ENCODE results near the gene OSBPL1A. TPM values are rescaled to one million over a fixed set of nuclear protein-coding genes. Genes with fewer than 3 reads are reported as not detected.

Gene OSBPL1A
- total and polyA plus RNA-seq, 4 donors, result 64.8 to 132 (median 77.3) TPM

DNA sequence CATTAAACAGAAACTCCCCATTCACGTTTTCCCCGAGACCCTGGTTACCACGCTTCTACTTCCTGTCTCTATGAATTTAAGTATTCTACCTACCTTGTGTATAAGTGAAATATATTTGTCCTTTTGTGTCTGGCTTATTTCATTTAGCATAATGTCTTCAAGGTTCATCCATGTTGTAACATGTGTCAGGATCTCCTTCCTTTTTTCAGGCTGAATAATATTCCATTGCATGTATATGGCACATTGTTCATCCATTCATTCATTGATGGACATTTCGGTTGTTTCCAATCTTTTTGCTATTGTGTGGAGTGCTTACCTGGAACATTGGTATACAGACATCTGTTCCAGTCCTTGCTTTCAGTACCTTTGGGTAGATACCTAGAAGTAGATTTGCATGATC lies 276.9 kb downstream of the OSBPL1A start:
- no peaks in the 10 kb centered on the region for H3K9me3 ChIP-seq (ENCODE audit: control insufficient read depth, insufficient read depth, low read length)
- H3K27me3 ChIP-seq (ENCODE audit: control insufficient read depth, insufficient read depth, low read length), result no peaks in the 10 kb centered on the region
- WGBS (ENCODE audit: insufficient coverage), result no CpG with 5 or more reads among the region's 4 CpGs
- H3K27ac ChIP-seq (ENCODE audit: low read depth, low read length), result no peak overlapping the region
- H3K4me1 ChIP-seq (ENCODE audit: control insufficient read depth, insufficient read depth, low read length), result no peaks in the 10 kb centered on the region
- no peak for DNase-seq (ENCODE audit: low read depth in 4 of 6, low spot score in 6 of 6)
- peaks cover 5% of the 10 kb centered on the region for H3K36me3 ChIP-seq (ENCODE audit: control insufficient read depth, insufficient read depth, low read length)
- H3K4me3 ChIP-seq (ENCODE audit: low read depth, low read length), result no peak overlapping the region

GRCh38 chr18:24118750-24119577 lies 278.7 kb downstream of the OSBPL1A start:
- H3K4me3 ChIP-seq (ENCODE audit: low read depth, low read length), result no peak overlapping the region
- peak; percentile 62 to 96 (median 77) for DNase-seq (ENCODE audit: low read depth in 4 of 6, low spot score in 6 of 6)
- no peaks in the 10 kb centered on the region for H3K9me3 ChIP-seq (ENCODE audit: control insufficient read depth, insufficient read depth, low read length)
- no peak overlapping the region for H3K27ac ChIP-seq (ENCODE audit: low read depth, low read length)
- WGBS (ENCODE audit: insufficient coverage), result 100% methylated on average over 2 of the region's 8 CpGs
- no peaks in the 10 kb centered on the region for H3K27me3 ChIP-seq (ENCODE audit: control insufficient read depth, insufficient read depth, low read length)
- no peaks in the 10 kb centered on the region for H3K4me1 ChIP-seq (ENCODE audit: control insufficient read depth, insufficient read depth, low read length)
- H3K36me3 ChIP-seq (ENCODE audit: control insufficient read depth, insufficient read depth, low read length), result peaks cover 5% of the 10 kb centered on the region

DNA sequence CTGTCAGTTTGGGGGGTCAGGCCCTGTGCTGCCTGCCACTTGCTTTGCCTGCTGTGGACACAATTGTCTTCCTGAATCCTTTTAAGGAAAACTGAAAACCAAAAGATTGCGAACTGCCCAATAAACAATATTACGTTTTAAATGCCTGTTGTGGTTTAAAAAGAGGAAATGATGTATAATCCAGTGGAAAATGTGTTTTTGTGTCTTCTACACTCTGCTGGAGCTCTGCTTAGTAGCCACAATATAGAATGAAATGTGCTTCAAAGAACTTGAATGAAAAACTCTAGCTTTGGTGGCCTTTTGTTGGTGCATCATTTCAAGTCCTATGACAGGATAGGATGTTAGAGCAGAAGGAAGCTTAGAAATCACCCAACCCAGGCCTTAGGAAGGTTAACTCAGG lies 282.0 kb downstream of the OSBPL1A start:
- Histone ChIP-seq H3K9me3 (ENCODE audit: control insufficient read depth, insufficient read depth, low read length) (no peaks in the 10 kb centered on the region), H3K36me3 (ENCODE audit: control insufficient read depth, insufficient read depth, low read length) (peaks cover 3% of the 10 kb centered on the region), H3K4me3 (ENCODE audit: low read depth, low read length) (no peak overlapping the region), H3K27ac (ENCODE audit: low read depth, low read length) (no peak overlapping the region), H3K4me1 (ENCODE audit: control insufficient read depth, insufficient read depth, low read length) (no peaks in the 10 kb centered on the region), H3K27me3 (ENCODE audit: control insufficient read depth, insufficient read depth, low read length) (no peaks in the 10 kb centered on the region)
- no peak for DNase-seq (ENCODE audit: low read depth in 4 of 6, low spot score in 6 of 6)
- no CpG with 5 or more reads among the region's 2 CpGs for WGBS (ENCODE audit: insufficient coverage)

- no peaks in the 10 kb centered on the region for H3K4me1 ChIP-seq (ENCODE audit: control insufficient read depth, insufficient read depth, low read length)
- H3K4me3 ChIP-seq (ENCODE audit: low read depth, low read length), result no peak overlapping the region
- WGBS (ENCODE audit: insufficient coverage), result 84% methylated on average over 2 of the region's 4 CpGs
- H3K27ac ChIP-seq (ENCODE audit: low read depth, low read length), result no peak overlapping the region
- H3K27me3 ChIP-seq (ENCODE audit: control insufficient read depth, insufficient read depth, low read length), result no peaks in the 10 kb centered on the region
- no peaks in the 10 kb centered on the region for H3K9me3 ChIP-seq (ENCODE audit: control insufficient read depth, insufficient read depth, low read length)
- no peak for DNase-seq (ENCODE audit: low read depth in 4 of 6, low spot score in 6 of 6)
- H3K36me3 ChIP-seq (ENCODE audit: control insufficient read depth, insufficient read depth, low read length), result peaks cover 3% of the 10 kb centered on the region
Observed at GRCh38 chr18:24114924-24115549, 282.6 kb downstream of the OSBPL1A start.

DNA sequence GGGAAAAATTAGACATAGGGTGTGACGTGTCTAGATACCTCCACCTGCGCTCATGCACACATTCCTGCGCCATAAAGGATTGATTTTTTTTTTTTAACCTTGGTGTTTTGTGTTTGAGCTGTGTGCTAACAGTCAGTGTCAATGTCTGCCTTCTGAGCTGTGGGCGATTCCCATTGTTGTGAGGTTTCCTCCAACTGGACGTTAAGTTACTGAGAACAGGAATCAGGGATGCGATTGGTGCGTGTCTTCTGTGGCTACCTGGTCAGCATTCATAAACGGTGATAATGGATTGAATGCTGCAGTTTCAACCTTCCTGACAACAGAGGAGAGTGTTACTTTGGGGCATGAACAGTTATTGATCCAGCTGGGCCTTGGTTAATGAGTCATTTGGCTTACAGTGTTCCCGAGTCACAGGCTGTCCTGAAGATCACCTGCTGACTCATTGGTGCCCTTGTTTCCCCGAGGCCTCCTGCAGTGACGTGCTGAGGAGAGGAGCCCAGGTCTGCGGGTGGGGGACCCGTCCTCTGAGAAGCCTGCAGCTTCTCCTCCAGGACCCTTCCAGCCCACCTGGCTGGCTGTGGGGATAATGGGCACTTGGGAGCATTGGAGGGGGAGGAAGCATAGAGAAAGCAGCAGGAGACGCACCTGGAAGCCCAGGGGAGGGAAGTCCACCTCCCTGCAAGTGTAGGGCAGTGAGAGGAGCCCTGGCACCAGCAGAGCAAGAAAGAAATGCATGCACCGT lies 284.6 kb downstream of the OSBPL1A start:
- Histone ChIP-seq H3K4me1 (ENCODE audit: control insufficient read depth, insufficient read depth, low read length) (no peaks in the 10 kb centered on the region), H3K36me3 (ENCODE audit: control insufficient read depth, insufficient read depth, low read length) (no peaks in the 10 kb centered on the region), H3K27ac (ENCODE audit: low read depth, low read length) (no peak overlapping the region), H3K4me3 (ENCODE audit: low read depth, low read length) (no peak overlapping the region), H3K27me3 (ENCODE audit: control insufficient read depth, insufficient read depth, low read length) (no peaks in the 10 kb centered on the region), H3K9me3 (ENCODE audit: control insufficient read depth, insufficient read depth, low read length) (no peaks in the 10 kb centered on the region)
- peak in 1 of 6 donors; percentile 26 for DNase-seq (ENCODE audit: low read depth in 4 of 6, low spot score in 6 of 6)
- 81% methylated on average over 12 of the region's 15 CpGs for WGBS (ENCODE audit: insufficient coverage)

GRCh38 chr18:24112464-24112863 lies 285.2 kb downstream of the OSBPL1A start:
- WGBS (ENCODE audit: insufficient coverage), result 88% methylated on average over 2 of the region's 4 CpGs
- Histone ChIP-seq H3K4me3 (ENCODE audit: low read depth, low read length) (no peak overlapping the region), H3K36me3 (ENCODE audit: control insufficient read depth, insufficient read depth, low read length) (no peaks in the 10 kb centered on the region), H3K27me3 (ENCODE audit: control insufficient read depth, insufficient read depth, low read length) (no peaks in the 10 kb centered on the region), H3K9me3 (ENCODE audit: control insufficient read depth, insufficient read depth, low read length) (no peaks in the 10 kb centered on the region), H3K27ac (ENCODE audit: low read depth, low read length) (no peak overlapping the region), H3K4me1 (ENCODE audit: control insufficient read depth, insufficient read depth, low read length) (no peaks in the 10 kb centered on the region)
- no peak for DNase-seq (ENCODE audit: low read depth in 4 of 6, low spot score in 6 of 6)

Small RNAs within 50 kb of the gene (small RNA-seq; reads per million reads assigned to genes)
- 0.10 reads per million for gene MIR320C2 (ENCODE audit: low replicate concordance)
- not detected for gene RF00017 (ENCODE audit: low replicate concordance)
- gene RF00019 (ENCODE audit: low replicate concordance), result not detected
- 0.10 reads per million for gene RNA5SP452 (ENCODE audit: low replicate concordance)
- 7.3 reads per million, percentile 95 among the genes with 10 or more reads in this experiment for gene RNU5A-6P (ENCODE audit: low replicate concordance)
- gene RNU6-435P (ENCODE audit: low replicate concordance), result not detected

Other genes with a start within 250 kb of the OSBPL1A start
- gene IMPACT, start 28.8 kb upstream of the OSBPL1A start, total RNA-seq, result 10 to 100 TPM; 48.5 to 50.6 TPM
- 10 to 100 TPM; 42.6 to 54.6 TPM for gene IMPACT, start 28.8 kb upstream of the OSBPL1A start, polyA plus RNA-seq (ENCODE audit: insufficient read length in 2 of 2)
- under 1 TPM; 0.06 to 0.20 TPM for gene HRH4, start 62.8 kb upstream of the OSBPL1A start, total RNA-seq
- gene HRH4, start 62.8 kb upstream of the OSBPL1A start, polyA plus RNA-seq (ENCODE audit: insufficient read length in 2 of 2), result under 1 TPM; 0.18 to 0.29 TPM